Liver (tissue), 9 donors: ENCODE data around the gene APOA1. TPM values are rescaled to one million over a fixed set of nuclear protein-coding genes. Genes with fewer than 3 reads are reported as not detected.

Source experiments
- DNase-seq: peaks from one replicate; pipeline ENCODE4 v3.0.0-alpha.2; 2017; ENCODE audit warnings: low spot score
- H3K27ac ChIP-seq, 2 donors: one replicate each; pipeline ENCODE4 v1.7.0; 2013; ENCODE audit warnings: inconsistent platforms in 2 of 2, low read length in 2 of 2, control low read depth in 1 of 2, low read depth in 1 of 2, mild to moderate bottlenecking in 1 of 2
- H3K27me3 ChIP-seq, 4 donors: one replicate each; pipeline versions ENCODE4 v1.6.1 to v1.7.0; 2013; ENCODE audit warnings: low read length in 3 of 4, inconsistent platforms in 1 of 4, mild to moderate bottlenecking in 1 of 4, moderate library complexity in 1 of 4; ENCODE audit not compliant: control insufficient read depth in 4 of 4, insufficient read depth in 4 of 4
- H3K36me3 ChIP-seq, 4 donors: one replicate each; pipeline versions ENCODE4 v1.6.1 to v1.7.0; 2013; ENCODE audit warnings: low read length in 3 of 4, mild to moderate bottlenecking in 3 of 4, low read depth in 1 of 4, moderate library complexity in 1 of 4; ENCODE audit not compliant: control insufficient read depth in 4 of 4, insufficient read depth in 3 of 4
- H3K4me1 ChIP-seq, 4 donors: one replicate each; pipeline versions ENCODE4 v1.6.1 to v1.7.0; 2013; ENCODE audit warnings: low read length in 3 of 4, mild to moderate bottlenecking in 3 of 4, moderate library complexity in 1 of 4; ENCODE audit not compliant: control insufficient read depth in 4 of 4, insufficient read depth in 4 of 4
- H3K4me3 ChIP-seq, 3 donors: one replicate each; pipeline versions ENCODE4 v1.6.1 to v1.7.0; 2013; ENCODE audit warnings: low read length in 3 of 3, control low read depth in 1 of 3, low read depth in 1 of 3, mild to moderate bottlenecking in 1 of 3
- H3K9ac ChIP-seq, 2 donors: one replicate each; pipeline ENCODE4 v1.7.0; 2013; ENCODE audit warnings: low read length in 2 of 2, mild to moderate bottlenecking in 2 of 2, moderate library complexity in 2 of 2, control low read depth in 1 of 2, low read depth in 1 of 2
- H3K9me3 ChIP-seq, 4 donors: one replicate each; pipeline versions ENCODE4 v1.6.1 to v1.7.0; 2013; ENCODE audit warnings: low read length in 3 of 4; ENCODE audit not compliant: control insufficient read depth in 4 of 4
- ATF3 ChIP-seq: IDR thresholded peaks from 2 replicates; pipeline ENCODE4 v1.6.1; 2016; ENCODE audit warnings: antibody characterized with exemption
- EGR1 ChIP-seq, 2 donors: IDR thresholded peaks; 2 replicates each; pipeline ENCODE4 v1.6.1; 2016 to 2018; ENCODE audit warnings: antibody characterized with exemption in 2 of 2, low read depth in 2 of 2
- FOXA1 ChIP-seq: IDR thresholded peaks from 2 replicates; pipeline ENCODE4 v1.6.1; 2016; ENCODE audit warnings: antibody characterized with exemption
- FOXA2 ChIP-seq: IDR thresholded peaks from 2 replicates; pipeline ENCODE4 v1.6.1; 2016; ENCODE audit warnings: antibody characterized with exemption
- GABPA ChIP-seq, 2 donors: IDR thresholded peaks in 1 of 2; conservative IDR thresholded peaks in 1 of 2; 2 replicates each; pipeline ENCODE4 v1.6.1; 2016; ENCODE audit warnings: antibody characterized with exemption in 2 of 2, mild to moderate bottlenecking in 1 of 2, moderate library complexity in 1 of 2
- HNF4G ChIP-seq: IDR thresholded peaks from 2 replicates; pipeline ENCODE4 v1.6.1; 2016; ENCODE audit warnings: antibody characterized with exemption
- JUND ChIP-seq, 2 donors: IDR thresholded peaks; 2 replicates each; pipeline ENCODE4 v1.6.1; 2016; ENCODE audit warnings: antibody characterized with exemption in 2 of 2
- MAX ChIP-seq: IDR thresholded peaks from 2 replicates; pipeline ENCODE4 v1.6.1; 2016; ENCODE audit warnings: antibody characterized with exemption
- NR2F2 ChIP-seq: IDR thresholded peaks from 2 replicates; pipeline ENCODE4 v1.6.1; 2016; ENCODE audit warnings: antibody characterized with exemption
- RAD21 ChIP-seq, 2 donors: IDR thresholded peaks; 2 replicates each; pipeline ENCODE4 v1.6.1; 2016; ENCODE audit warnings: antibody characterized with exemption in 2 of 2, mild to moderate bottlenecking in 2 of 2
- RXRA ChIP-seq, 2 donors: IDR thresholded peaks; 2 replicates each; pipeline ENCODE4 v1.6.1; 2017 to 2018; ENCODE audit warnings: antibody characterized with exemption in 2 of 2, mild to moderate bottlenecking in 1 of 2
- YY1 ChIP-seq: IDR thresholded peaks from 2 replicates; pipeline ENCODE4 v1.6.1; 2016; ENCODE audit warnings: antibody characterized with exemption, mild to moderate bottlenecking
- ZBTB33 ChIP-seq: IDR thresholded peaks from 2 replicates; pipeline ENCODE4 v1.6.1; 2016; ENCODE audit warnings: antibody characterized with exemption
- WGBS: extraction: QIAGEN DNeasy Blood & Tissue Kit; methylation state at CpG from one replicate; pipeline ENCODE4 v1.1.7; 2013; 5-methylcytosine and 5-hydroxymethylcytosine counted together
- polyA plus RNA-seq, 2 donors: library from polyadenylated mRNA; stranded (reverse) in 1 of 2; unstranded in 1 of 2; fragments of 200-250 nt in 1 of 2; fragments of >200 nt in 1 of 2; fragmentation: Nextera tagmentation in 1 of 2; extraction: Ambion mirVana in 1 of 2; gene quantifications; one replicate each; pipeline versions ENCODE4 v1.2.1 to v1.2.3, GENCODE V29; 2013 to 2015
- total RNA-seq, 2 donors: library from RNA; depleted of rRNA; stranded (reverse); fragments of >200 nt; gene quantifications; one replicate each; pipeline ENCODE4 v1.2.3, GENCODE V29; 2014
- TF ChIP-seq, protein P1 (sequence below): IDR thresholded peaks from 2 replicates; pipeline ENCODE4 v1.6.1; 2016; ENCODE audit warnings: antibody characterized with exemption, mild to moderate bottlenecking
- donor health status: healthy.
- donor health status: healthy.
- donor health status: healthy.
- donor health status: healthy.
- donor health status: healthy.

APOA1 gene
- total and polyA plus RNA-seq, 4 donors, result 4,271 to 17,093 (median 8,590) TPM

GRCh38 chr11:116852261-116853031, 15.0 kb upstream of the APOA1 start:
- peak overlapping the region in 1 of 2 donors; percentile 15 for H3K27ac ChIP-seq
- DNase-seq, result no peak
- H3K36me3 ChIP-seq, result peaks cover 4 to 16% (median 8%) of the 10 kb centered on the region in 4 donors
- TF ChIP-seq HNF4G (no peak), RXRA (IDR thresholded peaks at IDR 0.05) (peak; percentile 37 to 71), RAD21 (IDR thresholded peaks at IDR 0.05) (peak in 1 of 2 donors; percentile 31), NR2F2 (peak; percentile 62), ZBTB33 (no peak)
- peaks cover 13 to 30% (median 22%) of the 10 kb centered on the region in 4 donors for H3K4me1 ChIP-seq
- no peak overlapping the region for H3K9ac ChIP-seq
- WGBS, result 38% methylated on average over 5 of the region's 5 CpGs
- no peaks in the 10 kb centered on the region for H3K27me3 ChIP-seq
- no peak overlapping the region for H3K4me3 ChIP-seq
- no peaks in the 10 kb centered on the region for H3K9me3 ChIP-seq

- Histone ChIP-seq H3K9ac (no peak overlapping the region), H3K27me3 (no peaks in the 10 kb centered on the region), H3K9me3 (no peaks in the 10 kb centered on the region), H3K4me1 (peaks cover 12 to 23% (median 15%) of the 10 kb centered on the region in 4 donors), H3K27ac (no peak overlapping the region), H3K36me3 (peaks cover 7 to 25% (median 12%) of the 10 kb centered on the region in 4 donors), H3K4me3 (no peak overlapping the region)
- TF ChIP-seq FOXA2 (no peak), ATF3 (no peak), RXRA (IDR thresholded peaks at IDR 0.05) (no peak), YY1 (no peak), MAX (no peak), FOXA1 (no peak), GABPA (IDR thresholded peaks at IDR 0.05 in 1 of 2, conservative IDR thresholded peaks at IDR 0.05 in 1 of 2) (no peak), JUND (IDR thresholded peaks at IDR 0.05) (no peak), RAD21 (IDR thresholded peaks at IDR 0.05) (no peak), NR2F2 (no peak)
- DNase-seq, result no peak
- 82% methylated on average over 7 of the region's 7 CpGs for WGBS
Measured at GRCh38 chr11:116851626-116852025, 14.2 kb upstream of the APOA1 start.

GRCh38 chr11:116849486-116849885, 12.1 kb upstream of the APOA1 start:
- Histone ChIP-seq H3K36me3 (peaks cover 9 to 45% (median 24%) of the 10 kb centered on the region in 4 donors), H3K9me3 (no peaks in the 10 kb centered on the region), H3K4me1 (peaks cover 9 to 18% (median 12%) of the 10 kb centered on the region in 4 donors), H3K9ac (no peak overlapping the region), H3K27me3 (no peaks in the 10 kb centered on the region), H3K4me3 (no peak overlapping the region), H3K27ac (no peak overlapping the region)
- TF ChIP-seq RAD21 (IDR thresholded peaks at IDR 0.05) (no peak), MAX (no peak), FOXA1 (no peak), EGR1 (IDR thresholded peaks at IDR 0.05; ENCODE audit: low read depth in 2 of 2) (no peak)
- TF ChIP-seq, protein P1, sequence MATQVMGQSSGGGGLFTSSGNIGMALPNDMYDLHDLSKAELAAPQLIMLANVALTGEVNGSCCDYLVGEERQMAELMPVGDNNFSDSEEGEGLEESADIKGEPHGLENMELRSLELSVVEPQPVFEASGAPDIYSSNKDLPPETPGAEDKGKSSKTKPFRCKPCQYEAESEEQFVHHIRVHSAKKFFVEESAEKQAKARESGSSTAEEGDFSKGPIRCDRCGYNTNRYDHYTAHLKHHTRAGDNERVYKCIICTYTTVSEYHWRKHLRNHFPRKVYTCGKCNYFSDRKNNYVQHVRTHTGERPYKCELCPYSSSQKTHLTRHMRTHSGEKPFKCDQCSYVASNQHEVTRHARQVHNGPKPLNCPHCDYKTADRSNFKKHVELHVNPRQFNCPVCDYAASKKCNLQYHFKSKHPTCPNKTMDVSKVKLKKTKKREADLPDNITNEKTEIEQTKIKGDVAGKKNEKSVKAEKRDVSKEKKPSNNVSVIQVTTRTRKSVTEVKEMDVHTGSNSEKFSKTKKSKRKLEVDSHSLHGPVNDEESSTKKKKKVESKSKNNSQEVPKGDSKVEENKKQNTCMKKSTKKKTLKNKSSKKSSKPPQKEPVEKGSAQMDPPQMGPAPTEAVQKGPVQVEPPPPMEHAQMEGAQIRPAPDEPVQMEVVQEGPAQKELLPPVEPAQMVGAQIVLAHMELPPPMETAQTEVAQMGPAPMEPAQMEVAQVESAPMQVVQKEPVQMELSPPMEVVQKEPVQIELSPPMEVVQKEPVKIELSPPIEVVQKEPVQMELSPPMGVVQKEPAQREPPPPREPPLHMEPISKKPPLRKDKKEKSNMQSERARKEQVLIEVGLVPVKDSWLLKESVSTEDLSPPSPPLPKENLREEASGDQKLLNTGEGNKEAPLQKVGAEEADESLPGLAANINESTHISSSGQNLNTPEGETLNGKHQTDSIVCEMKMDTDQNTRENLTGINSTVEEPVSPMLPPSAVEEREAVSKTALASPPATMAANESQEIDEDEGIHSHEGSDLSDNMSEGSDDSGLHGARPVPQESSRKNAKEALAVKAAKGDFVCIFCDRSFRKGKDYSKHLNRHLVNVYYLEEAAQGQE, result no peak
- WGBS, result 94% methylated on average over 6 of the region's 6 CpGs
- no peak for DNase-seq
